Kidney glomerular epithelial cell (primary cell): ENCODE measurements around the gene IGF2.

ENCODE experiments used
- DNase-seq: peaks from one replicate; lab custom pipeline; 2025; lab: John Stamatoyannopoulos, UW

IGF2 gene

GRCh38 chr11:2153581-2154194 is 14.5 kb upstream of the IGF2 start:
- no peak for DNase-seq

- peak; percentile 33 for DNase-seq
Measured at GRCh38 chr11:2151500-2152257, 12.5 kb upstream of the IGF2 start.

- DNase-seq = peak; percentile 37
Measured at GRCh38 chr11:2149864-2150847, 11.0 kb upstream of the IGF2 start.

GRCh38 chr11:2149460-2149859 is 10.3 kb upstream of the IGF2 start:
- no peak for DNase-seq

GRCh38 chr11:2148595-2148994 is 9.4 kb upstream of the IGF2 start:
- DNase-seq = no peak

- no peak for DNase-seq
Measured at GRCh38 chr11:2147391-2147790, 8.2 kb upstream of the IGF2 start.

- DNase-seq = no peak
Measured at GRCh38 chr11:2146051-2146450, 6.9 kb upstream of the IGF2 start.

GRCh38 chr11:2144544-2145248 is 5.5 kb upstream of the IGF2 start:
- no peak for DNase-seq

GRCh38 chr11:2143799-2144543 is 4.8 kb upstream of the IGF2 start:
- no peak for DNase-seq

- DNase-seq = no peak
Measured at GRCh38 chr11:2143477-2143798, 4.2 kb upstream of the IGF2 start.

GRCh38 chr11:2142762-2143202 is 3.6 kb upstream of the IGF2 start:
- peak; percentile 6 for DNase-seq

- no peak for DNase-seq
Measured at GRCh38 chr11:2142300-2142759, 3.1 kb upstream of the IGF2 start.

- DNase-seq = no peak
Measured at GRCh38 chr11:2140411-2141400, 1.5 kb upstream of the IGF2 start.

- DNase-seq = no peak
Measured at GRCh38 chr11:2139621-2140337, 590 bp upstream of the IGF2 start.

GRCh38 chr11:2138431-2139122 is 612 bp downstream of the IGF2 start:
- DNase-seq = no peak

- no peak for DNase-seq
Measured at GRCh38 chr11:2138068-2138430, 1.1 kb downstream of the IGF2 start.

- no peak for DNase-seq
Measured at GRCh38 chr11:2137202-2138067, 1.8 kb downstream of the IGF2 start.

- no peak for DNase-seq
Measured at GRCh38 chr11:2136952-2137201, 2.3 kb downstream of the IGF2 start.
